RWPE2 (cell line): ENCODE results near the gene HIVEP3.

Experiments
- ATAC-seq: fragments of 200-7000 bp; cut with Tn5 transposase; 3 replicates; pipeline ENCODE4 v1.9.1; 2021; ENCODE audit warnings: low read depth
- DNase-seq: peaks from one replicate; pipeline ENCODE4 v3.0.0-alpha.2; 2020; ENCODE audit warnings: low spot score
- H3K27ac ChIP-seq: fragments of 450-650 bp; 2 replicates; pipeline ENCODE4 v1.5.1; 2017; ENCODE audit warnings: mild to moderate bottlenecking; ENCODE audit not compliant: poor library complexity, severe bottlenecking
- H3K27me3 ChIP-seq: fragments of 250-450 bp; sonication (Bioruptor Pico); 2 replicates; pipeline ENCODE4 v1.5.1; 2021; ENCODE audit warnings: mild to moderate bottlenecking, moderate library complexity; ENCODE audit not compliant: insufficient read depth, poor library complexity, severe bottlenecking
- H3K36me3 ChIP-seq: fragments of 250-450 bp; sonication (Bioruptor Pico); 2 replicates; pipeline ENCODE4 v1.5.1; 2020; ENCODE audit warnings: low read depth, mild to moderate bottlenecking, moderate library complexity
- H3K4me1 ChIP-seq: fragments of 250-450 bp; sonication (Bioruptor Pico); 2 replicates; pipeline ENCODE4 v1.5.1; 2021; ENCODE audit warnings: mild to moderate bottlenecking, moderate library complexity; ENCODE audit not compliant: insufficient read depth, poor library complexity, severe bottlenecking
- H3K4me3 ChIP-seq: fragments of 250-450 bp; sonication (Bioruptor Pico); 2 replicates; pipeline ENCODE4 v1.5.1; 2021; ENCODE audit warnings: mild to moderate bottlenecking, moderate library complexity; ENCODE audit not compliant: severe bottlenecking
- H3K9me3 ChIP-seq: fragments of 250-450 bp; sonication (Bioruptor Pico); 2 replicates; pipeline ENCODE4 v1.5.1; 2021; ENCODE audit warnings: mild to moderate bottlenecking, moderate library complexity; ENCODE audit not compliant: severe bottlenecking
- CTCF ChIP-seq: fragments of 450-650 bp; IDR thresholded peaks from one replicate; pipeline ENCODE4 v1.5.1; 2017; ENCODE audit warnings: mild to moderate bottlenecking, moderate library complexity; ENCODE audit not compliant: poor library complexity, severe bottlenecking

Gene HIVEP3

GRCh38 chr1:41542196-41542930, 376.4 kb downstream of the HIVEP3 start:
- H3K4me3 ChIP-seq = no peak overlapping the region
- H3K9me3 ChIP-seq = no peaks in the 10 kb centered on the region
- ATAC-seq (no peak), DNase-seq (no peak)
- TF ChIP-seq CTCF = no peak
- H3K27me3 ChIP-seq = no peaks in the 10 kb centered on the region
- no peaks in the 10 kb centered on the region for H3K4me1 ChIP-seq
- H3K27ac ChIP-seq = no peak overlapping the region
- no peaks in the 10 kb centered on the region for H3K36me3 ChIP-seq

- Histone ChIP-seq H3K27me3 (no peaks in the 10 kb centered on the region), H3K36me3 (no peaks in the 10 kb centered on the region)
- TF ChIP-seq CTCF = no peak
These were observed 377.1 kb downstream of the HIVEP3 start for GRCh38 chr1:41541592-41541952.

GRCh38 chr1:41540886-41541591, 377.7 kb downstream of the HIVEP3 start:
- H3K36me3 ChIP-seq = no peaks in the 10 kb centered on the region
- H3K27me3 ChIP-seq = no peaks in the 10 kb centered on the region
- H3K4me1 ChIP-seq = no peaks in the 10 kb centered on the region
- no peak overlapping the region for H3K27ac ChIP-seq
- H3K4me3 ChIP-seq = no peak overlapping the region
- H3K9me3 ChIP-seq = no peaks in the 10 kb centered on the region
- peak; percentile 30 for DNase-seq
- no peak for TF ChIP-seq CTCF
- no peak for ATAC-seq

More at GRCh38 chr1:41541592-41541952, 377.1 kb downstream of the HIVEP3 start:
- ATAC-seq = no peak
- Histone ChIP-seq H3K4me3 (no peak overlapping the region), H3K27ac (no peak overlapping the region), H3K4me1 (no peaks in the 10 kb centered on the region), H3K9me3 (no peaks in the 10 kb centered on the region)
- no peak for DNase-seq

GRCh38 chr1:41539999-41540398, 378.7 kb downstream of the HIVEP3 start:
- DNase-seq (peak; percentile 17), ATAC-seq (no peak)
- no peaks in the 10 kb centered on the region for H3K9me3 ChIP-seq
- no peak overlapping the region for H3K27ac ChIP-seq
- H3K27me3 ChIP-seq = no peaks in the 10 kb centered on the region
- no peak for TF ChIP-seq CTCF
- no peaks in the 10 kb centered on the region for H3K4me1 ChIP-seq
- H3K4me3 ChIP-seq = no peak overlapping the region
- H3K36me3 ChIP-seq = no peaks in the 10 kb centered on the region

- ATAC-seq (no peak), DNase-seq (no peak)
- Histone ChIP-seq H3K27ac (no peak overlapping the region), H3K4me3 (no peak overlapping the region), H3K27me3 (no peaks in the 10 kb centered on the region), H3K4me1 (no peaks in the 10 kb centered on the region), H3K9me3 (no peaks in the 10 kb centered on the region), H3K36me3 (no peaks in the 10 kb centered on the region)
- no peak for TF ChIP-seq CTCF
These were observed 379.3 kb downstream of the HIVEP3 start for GRCh38 chr1:41539418-41539805.
